Measurements from ENCODE around the gene EPAS1.

- TF ChIP-seq CTCF (IDR thresholded peaks at IDR 0.05) (no peak), POLR2A (IDR thresholded peaks at IDR 0.05) (no peak)
Measured at GRCh38 chr2:46431481-46432235, 134.5 kb downstream of the EPAS1 start.

Data from adrenal gland (tissue), 5 donors.